Neuronal stem cell (in vitro differentiated cells): ENCODE results near the gene SYCP1.
A peak's percentile ranks its signal among the peaks of the same experiment; 100 is the strongest.

Experiments
- DNase-seq: peaks from one replicate; pipeline ENCODE4 v3.0.0-alpha.2; 2013; ENCODE audit warnings: low spot score
- H2AFZ ChIP-seq: one replicate; pipeline ENCODE4 v1.6.1; 2013; ENCODE audit warnings: mild to moderate bottlenecking, low read length, inconsistent platforms
- H2AK5ac ChIP-seq: 2 replicates; pipeline ENCODE4 v1.6.1; 2013; ENCODE audit warnings: low read depth, mild to moderate bottlenecking, inconsistent platforms, low read length, moderate library complexity, mixed read lengths
- H2BK120ac ChIP-seq: 2 replicates; pipeline ENCODE4 v1.6.1; 2013; ENCODE audit warnings: low read depth, mild to moderate bottlenecking, inconsistent platforms, low read length, moderate library complexity, mixed read lengths
- H2BK12ac ChIP-seq: one replicate; pipeline ENCODE4 v1.6.1; 2013; ENCODE audit warnings: low read length, inconsistent platforms
- H2BK15ac ChIP-seq: 2 replicates; pipeline ENCODE4 v1.6.1; 2013; ENCODE audit warnings: mild to moderate bottlenecking, low read length, inconsistent platforms, mixed read lengths
- H2BK5ac ChIP-seq: one replicate; pipeline ENCODE4 v1.6.1; 2013; ENCODE audit warnings: inconsistent platforms, mild to moderate bottlenecking, low read length, moderate library complexity
- H3K14ac ChIP-seq: one replicate; pipeline ENCODE4 v1.6.1; 2013; ENCODE audit warnings: low read length, inconsistent platforms
- H3K18ac ChIP-seq: 2 replicates; pipeline ENCODE4 v1.6.1; 2013; ENCODE audit warnings: low read length, inconsistent platforms
- H3K23ac ChIP-seq: 2 replicates; pipeline ENCODE4 v1.6.1; 2013; ENCODE audit warnings: low read depth, mild to moderate bottlenecking, mixed read lengths, low read length, inconsistent platforms; ENCODE audit not compliant: poor library complexity
- H3K27ac ChIP-seq: replicated peaks from 3 replicates; pipeline ENCODE4 v1.5.1; 2013; ENCODE audit warnings: low read length, inconsistent platforms
- H3K27me3 ChIP-seq, 3 experiments: 2 replicates each; pipeline ENCODE4 v1.6.1; 2013; ENCODE audit warnings: low read length in 3 of 3, mild to moderate bottlenecking in 2 of 3, inconsistent platforms in 1 of 3, low read depth in 1 of 3, mixed read lengths in 1 of 3, moderate library complexity in 1 of 3; ENCODE audit not compliant: control insufficient read depth in 3 of 3, insufficient read depth in 3 of 3
- H3K36me3 ChIP-seq, 2 donors: replicated peaks in 1 of 2; 2 replicates each; pipeline ENCODE4 v1.6.1; 2013; ENCODE audit warnings: low read length in 2 of 2; ENCODE audit not compliant: control insufficient read depth in 2 of 2, insufficient read depth in 2 of 2
- H3K4ac ChIP-seq: 2 replicates; pipeline ENCODE4 v1.6.1; 2013; ENCODE audit warnings: inconsistent platforms, mild to moderate bottlenecking, low read length, moderate library complexity
- H3K4me1 ChIP-seq, 2 donors: 1 replicate in 1 of 2; 2 replicates in 1 of 2; pipeline ENCODE4 v1.6.1; 2013; ENCODE audit warnings: low read length in 2 of 2, low read depth in 1 of 2; ENCODE audit not compliant: control insufficient read depth in 2 of 2, insufficient read depth in 1 of 2
- H3K4me2 ChIP-seq: one replicate; pipeline ENCODE4 v1.6.1; 2013; ENCODE audit warnings: mild to moderate bottlenecking, low read length, inconsistent platforms; ENCODE audit not compliant: insufficient read depth, poor library complexity, severe bottlenecking
- H3K4me3 ChIP-seq, 2 donors: 2 replicates each; pipeline ENCODE4 v1.5.1; 2013; ENCODE audit warnings: low read length in 2 of 2, mild to moderate bottlenecking in 2 of 2, inconsistent platforms in 1 of 2, moderate library complexity in 1 of 2
- H3K79me1 ChIP-seq: one replicate; pipeline ENCODE4 v1.6.1; 2013; ENCODE audit warnings: low read depth, mild to moderate bottlenecking, inconsistent platforms, low read length, moderate library complexity
- H3K9ac ChIP-seq: one replicate; pipeline ENCODE4 v1.6.1; 2013; ENCODE audit warnings: mild to moderate bottlenecking, low read depth, low read length, inconsistent platforms; ENCODE audit not compliant: poor library complexity
- H3K9me3 ChIP-seq, 2 donors: replicated peaks in 1 of 2; 2 replicates each; pipeline versions ENCODE3 to v1.6.1; 2013; ENCODE audit warnings: low read length in 2 of 2, mild to moderate bottlenecking in 2 of 2, inconsistent platforms in 1 of 2, low read depth in 1 of 2, mixed read lengths in 1 of 2, moderate library complexity in 1 of 2; ENCODE audit not compliant: control insufficient read depth in 2 of 2, insufficient read depth in 1 of 2
- H4K8ac ChIP-seq: one replicate; pipeline ENCODE4 v1.6.1; 2013; ENCODE audit warnings: low read depth, mild to moderate bottlenecking, inconsistent platforms, low read length, moderate library complexity
- H4K91ac ChIP-seq: one replicate; pipeline ENCODE4 v1.6.1; 2013; ENCODE audit warnings: low read length, low read depth, mild to moderate bottlenecking, inconsistent platforms; ENCODE audit not compliant: poor library complexity
- WGBS, 2 donors: extraction: QIAGEN DNeasy Blood & Tissue Kit; methylation state at CpG; one replicate each; pipeline ENCODE4 v1.1.7; 2013; ENCODE audit warnings: missing lambda C conversion rate in 2 of 2, mixed read lengths in 1 of 2; ENCODE audit not compliant: insufficient read length in 2 of 2, insufficient replicate concordance in 1 of 2; ENCODE audit errors: extremely low coverage in 2 of 2; 5-methylcytosine and 5-hydroxymethylcytosine counted together

The SYCP1 gene

GRCh38 chr1:114979278-114979891 is 124.7 kb downstream of the SYCP1 start:
- Histone ChIP-seq H3K4me3 (no peak overlapping the region), H3K18ac (no peak overlapping the region), H3K4me2 (no peak overlapping the region), H3K4me1 (no peaks in the 10 kb centered on the region), H3K27me3 (no peaks in the 10 kb centered on the region), H2BK120ac (no peak overlapping the region), H3K27ac (no peak overlapping the region), H4K91ac (no peak overlapping the region), H3K14ac (no peak overlapping the region), H2AK5ac (no peak overlapping the region), H2BK5ac (no peak overlapping the region), H3K23ac (no peak overlapping the region), H2BK15ac (no peak overlapping the region), H3K4ac (no peak overlapping the region), H3K36me3 (no peaks in the 10 kb centered on the region), H4K8ac (no peak overlapping the region), H2BK12ac (no peak overlapping the region), H3K9ac (no peak overlapping the region), H3K79me1 (no peaks in the 10 kb centered on the region), H2AFZ (no peak overlapping the region), H3K9me3 (peaks cover 0 to 4% of the 10 kb centered on the region in 2 donors)
- WGBS, 2 donors = no CpG with 5 or more reads among the region's 4 CpGs
- DNase-seq = peak; percentile 54

DNA sequence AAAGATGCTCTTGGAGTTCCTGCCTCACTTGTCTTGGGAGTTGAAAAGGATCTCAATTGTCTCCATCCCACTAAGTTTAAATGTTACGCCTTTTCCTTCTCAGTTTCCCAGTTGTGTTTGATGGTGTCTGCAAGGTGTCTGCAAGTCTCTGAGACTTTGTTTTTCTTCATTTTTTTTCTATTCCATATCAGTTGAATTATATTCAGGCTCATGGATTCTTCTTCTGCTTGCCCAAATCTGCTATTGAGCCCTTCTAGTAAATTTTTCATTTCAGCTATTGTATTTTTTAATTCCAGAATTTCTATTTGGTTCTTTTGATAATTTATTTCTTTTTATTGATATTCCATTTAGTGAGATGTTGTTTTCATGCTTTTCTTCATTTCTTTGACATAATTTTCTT is 127.6 kb downstream of the SYCP1 start:
- H3K9ac ChIP-seq = no peak overlapping the region
- WGBS, 2 donors = no CpG with 5 or more reads among the region's 1 CpG

DNA sequence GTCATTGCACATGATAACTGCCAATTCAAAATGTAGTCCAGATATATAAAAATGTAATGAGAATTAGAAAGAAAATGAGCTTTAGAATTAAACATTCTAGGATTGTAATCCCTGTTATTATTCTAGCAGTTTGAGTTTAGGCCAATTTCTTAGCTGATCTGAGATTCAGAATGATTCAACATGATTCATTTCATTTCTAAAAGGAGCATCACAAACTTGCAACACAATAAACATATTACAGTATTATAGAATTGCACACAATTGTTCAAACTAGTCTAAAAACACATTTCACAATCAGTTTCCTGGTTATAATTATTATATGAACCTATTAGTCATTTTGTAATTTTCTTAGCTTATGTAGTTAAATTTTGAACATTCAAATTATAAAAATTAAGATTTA is 131.6 kb downstream of the SYCP1 start:
- no peak overlapping the region for H3K4me3 ChIP-seq
- no peak overlapping the region for H4K8ac ChIP-seq

More for the DNA sequence above, 127.6 kb downstream of the SYCP1 start:
- no peaks in the 10 kb centered on the region for H3K27me3 ChIP-seq
- no peak overlapping the region for H2AK5ac ChIP-seq
- no peak overlapping the region for H3K4me3 ChIP-seq
- no peaks in the 10 kb centered on the region for H3K79me1 ChIP-seq
- H4K8ac ChIP-seq = no peak overlapping the region
- no peak overlapping the region for H3K4ac ChIP-seq
- H3K9me3 ChIP-seq = peaks cover 0 to 5% of the 10 kb centered on the region in 2 donors
- H3K36me3 ChIP-seq = no peaks in the 10 kb centered on the region
- no peak overlapping the region for H3K27ac ChIP-seq
- no peak overlapping the region for H2AFZ ChIP-seq
- H3K4me2 ChIP-seq = no peak overlapping the region
- no peak overlapping the region for H2BK15ac ChIP-seq
- H4K91ac ChIP-seq = no peak overlapping the region
- H3K14ac ChIP-seq = no peak overlapping the region
- H3K18ac ChIP-seq = no peak overlapping the region
- H3K4me1 ChIP-seq = no peaks in the 10 kb centered on the region
- no peak overlapping the region for H2BK5ac ChIP-seq
- no peak overlapping the region for H2BK120ac ChIP-seq
- H2BK12ac ChIP-seq = no peak overlapping the region
- DNase-seq = no peak
- H3K23ac ChIP-seq = no peak overlapping the region

DNA sequence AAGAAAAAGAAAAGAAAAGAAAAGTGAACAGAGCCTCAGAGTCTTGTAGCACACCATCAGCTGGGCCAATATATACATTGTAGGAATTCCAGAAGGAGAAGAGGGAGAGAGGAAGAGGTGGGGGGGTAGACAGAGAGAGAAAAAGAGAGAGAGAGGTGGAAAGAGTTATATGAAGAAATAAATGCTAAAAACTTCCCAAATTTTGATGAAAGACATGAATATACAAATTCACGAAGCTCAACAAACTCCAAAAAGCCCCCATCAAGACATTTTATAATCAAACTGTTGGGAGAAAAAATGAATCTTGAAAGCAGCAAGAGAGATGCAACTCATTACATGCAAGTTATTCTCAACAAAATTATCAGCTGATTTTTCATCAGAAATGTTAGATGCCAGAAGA is 133.4 kb downstream of the SYCP1 start:
- Histone ChIP-seq H3K23ac (no peak overlapping the region), H3K9me3 (peaks cover 0 to 9% of the 10 kb centered on the region in 2 donors), H3K36me3 (no peaks in the 10 kb centered on the region), H3K18ac (no peak overlapping the region), H2BK5ac (no peak overlapping the region), H4K91ac (no peak overlapping the region), H3K79me1 (no peaks in the 10 kb centered on the region), H3K4me1 (no peaks in the 10 kb centered on the region), H3K4ac (no peak overlapping the region), H2BK12ac (no peak overlapping the region), H3K4me2 (no peak overlapping the region), H3K27me3 (no peaks in the 10 kb centered on the region), H3K27ac (no peak overlapping the region), H2BK15ac (no peak overlapping the region), H3K9ac (no peak overlapping the region), H2BK120ac (no peak overlapping the region), H4K8ac (no peak overlapping the region), H2AK5ac (no peak overlapping the region), H2AFZ (no peak overlapping the region), H3K4me3 (no peak overlapping the region), H3K14ac (no peak overlapping the region)
- no peak for DNase-seq
- no CpG with 5 or more reads among the region's 1 CpG for WGBS, 2 donors

More for the DNA sequence above, 131.6 kb downstream of the SYCP1 start:
- no peak overlapping the region for H2BK12ac ChIP-seq
- DNase-seq = no peak
- H3K18ac ChIP-seq = no peak overlapping the region
- no peak overlapping the region for H2BK5ac ChIP-seq
- H3K4me2 ChIP-seq = no peak overlapping the region
- no peak overlapping the region for H3K14ac ChIP-seq
- H2BK120ac ChIP-seq = no peak overlapping the region
- H3K4ac ChIP-seq = no peak overlapping the region
- H3K4me1 ChIP-seq = no peaks in the 10 kb centered on the region
- H2AK5ac ChIP-seq = no peak overlapping the region
- H3K27ac ChIP-seq = no peak overlapping the region
- no peaks in the 10 kb centered on the region for H3K27me3 ChIP-seq
- no peak overlapping the region for H2BK15ac ChIP-seq
- no peak overlapping the region for H3K9ac ChIP-seq
- H2AFZ ChIP-seq = no peak overlapping the region
- H3K23ac ChIP-seq = no peak overlapping the region
- H3K79me1 ChIP-seq = no peaks in the 10 kb centered on the region
- no peaks in the 10 kb centered on the region for H3K36me3 ChIP-seq
- peaks cover 0 to 10% of the 10 kb centered on the region in 2 donors for H3K9me3 ChIP-seq
- no peak overlapping the region for H4K91ac ChIP-seq
